H9 (cell line): Measurements from ENCODE around the gene MPV17L2. TPM values are rescaled to one million over a fixed set of nuclear protein-coding genes. Genes with fewer than 3 reads are reported as not detected.

Source experiments
- DNase-seq: peaks from one replicate; pipeline ENCODE4 v3.0.0-alpha.2; 2017
- H2AFZ ChIP-seq: one replicate; pipeline ENCODE4 v1.6.1; 2013; ENCODE audit warnings: mild to moderate bottlenecking, low read length, control low read depth, moderate library complexity
- H2AK5ac ChIP-seq: 2 replicates; pipeline ENCODE4 v1.6.1; 2013; ENCODE audit warnings: low read length, control low read depth, mixed read lengths; ENCODE audit not compliant: insufficient read length
- H2BK120ac ChIP-seq: one replicate; pipeline ENCODE4 v1.6.1; 2013; ENCODE audit warnings: low read depth, mild to moderate bottlenecking, low read length, control low read depth, inconsistent platforms; ENCODE audit not compliant: poor library complexity, severe bottlenecking
- H2BK12ac ChIP-seq: 2 replicates; pipeline ENCODE4 v1.6.1; 2013; ENCODE audit warnings: low read length, control low read depth, mixed read lengths, low read depth; ENCODE audit not compliant: insufficient read length
- H2BK15ac ChIP-seq: 2 replicates; pipeline ENCODE4 v1.6.1; 2013; ENCODE audit warnings: low read depth, low read length, control low read depth
- H2BK20ac ChIP-seq: one replicate; pipeline ENCODE4 v1.6.1; 2013; ENCODE audit warnings: low read depth, mild to moderate bottlenecking, low read length, control low read depth, inconsistent platforms; ENCODE audit not compliant: poor library complexity, severe bottlenecking
- H2BK5ac ChIP-seq: 2 replicates; pipeline ENCODE4 v1.6.1; 2013; ENCODE audit warnings: low read length, control low read depth, mixed read lengths; ENCODE audit not compliant: insufficient read length
- H3K14ac ChIP-seq: 2 replicates; pipeline ENCODE4 v1.6.1; 2013; ENCODE audit warnings: low read length, control low read depth; ENCODE audit not compliant: insufficient read depth
- H3K18ac ChIP-seq: 2 replicates; pipeline ENCODE4 v1.6.1; 2013; ENCODE audit warnings: low read depth, mild to moderate bottlenecking, mixed read lengths, low read length, control low read depth; ENCODE audit not compliant: insufficient read length
- H3K23ac ChIP-seq: 2 replicates; pipeline ENCODE4 v1.6.1; 2013; ENCODE audit warnings: low read length, control low read depth, mixed read lengths, low read depth; ENCODE audit not compliant: insufficient read length
- H3K23me2 ChIP-seq: 2 replicates; pipeline ENCODE4 v1.6.1; 2013; ENCODE audit warnings: low read depth, mild to moderate bottlenecking, mixed read lengths, low read length, control low read depth; ENCODE audit not compliant: insufficient read length, poor library complexity, severe bottlenecking
- H3K27ac ChIP-seq: 2 replicates; pipeline ENCODE4 v1.5.1; 2013; ENCODE audit warnings: low read length, control low read depth, mixed read lengths, low read depth; ENCODE audit not compliant: insufficient read length
- H3K27me3 ChIP-seq: 2 replicates; pipeline ENCODE4 v1.6.1; 2013; ENCODE audit warnings: low read length, control low read depth, inconsistent platforms; ENCODE audit not compliant: insufficient read depth
- H3K4ac ChIP-seq: 2 replicates; pipeline ENCODE4 v1.6.1; 2013; ENCODE audit warnings: low read depth, mild to moderate bottlenecking, control low read depth, inconsistent platforms, low read length, moderate library complexity
- H3K4me1 ChIP-seq: 2 replicates; pipeline ENCODE4 v1.6.1; 2013; ENCODE audit warnings: low read length, control low read depth, inconsistent platforms; ENCODE audit not compliant: insufficient read depth
- H3K4me2 ChIP-seq: 2 replicates; pipeline ENCODE4 v1.6.1; 2013; ENCODE audit warnings: low read length, control low read depth, mixed read lengths; ENCODE audit not compliant: insufficient read length, insufficient read depth
- H3K56ac ChIP-seq: 2 replicates; pipeline ENCODE4 v1.6.1; 2013; ENCODE audit warnings: low read depth, mild to moderate bottlenecking, mixed read lengths, low read length, control low read depth; ENCODE audit not compliant: insufficient read length
- H3K79me1 ChIP-seq: 2 replicates; pipeline ENCODE4 v1.6.1; 2013; ENCODE audit warnings: low read depth, mild to moderate bottlenecking, moderate library complexity, low read length, control low read depth, inconsistent platforms; ENCODE audit not compliant: insufficient read depth, poor library complexity, severe bottlenecking
- H3K79me2 ChIP-seq: 2 replicates; pipeline ENCODE4 v1.6.1; 2013; ENCODE audit warnings: low read length, control low read depth, inconsistent platforms; ENCODE audit not compliant: insufficient read depth
- H3K9ac ChIP-seq: 2 replicates; pipeline ENCODE4 v1.6.1; 2013; ENCODE audit warnings: low read length, control low read depth, mixed read lengths; ENCODE audit not compliant: insufficient read length; ENCODE audit errors: extremely low read depth
- H3K9me3 ChIP-seq: one replicate; pipeline ENCODE4 v1.6.1; 2013; ENCODE audit warnings: low read depth, low read length, inconsistent platforms; ENCODE audit not compliant: control insufficient read depth
- H3T11ph ChIP-seq: one replicate; pipeline ENCODE4 v1.6.1; 2013; ENCODE audit warnings: mild to moderate bottlenecking, low read length, control low read depth, inconsistent platforms
- H4K20me1 ChIP-seq: one replicate; pipeline ENCODE4 v1.6.1; 2013; ENCODE audit not compliant: control insufficient read depth, insufficient read length, insufficient read depth
- H4K5ac ChIP-seq: 2 replicates; pipeline ENCODE4 v1.6.1; 2013; ENCODE audit warnings: low read depth, mild to moderate bottlenecking, mixed read lengths, low read length, control low read depth; ENCODE audit not compliant: insufficient read length
- H4K8ac ChIP-seq: replicated peaks from 2 replicates; pipeline ENCODE4 v1.6.1; 2013; ENCODE audit warnings: low read length, control low read depth, mixed read lengths, low read depth; ENCODE audit not compliant: insufficient read length
- H4K91ac ChIP-seq: 2 replicates; pipeline ENCODE4 v1.6.1; 2013; ENCODE audit warnings: low read depth, mild to moderate bottlenecking, moderate library complexity, mixed read lengths, low read length, control low read depth; ENCODE audit not compliant: insufficient read length
- H3K27ac Mint-ChIP-seq, 3 experiments: 2 replicates in 2 of 3; 3 replicates in 1 of 3; pipeline ENCODE4 v1.8.0; 2020 to 2021; ENCODE audit warnings: mixed read lengths in 3 of 3, mild to moderate bottlenecking in 1 of 3, moderate library complexity in 1 of 3
- H3K27me3 Mint-ChIP-seq: 2 replicates; pipeline ENCODE4 v1.8.0; 2021; ENCODE audit warnings: low read depth, mild to moderate bottlenecking, moderate library complexity, mixed read lengths
- H3K36me3 Mint-ChIP-seq, 3 experiments: 2 replicates in 2 of 3; 3 replicates in 1 of 3; pipeline ENCODE4 v1.8.0; 2020 to 2021; ENCODE audit warnings: low read depth in 3 of 3, mixed read lengths in 3 of 3; ENCODE audit not compliant: insufficient read depth in 1 of 3
- H3K4me1 Mint-ChIP-seq, 2 experiments: 2 replicates each; pipeline ENCODE4 v1.8.0; 2020; ENCODE audit warnings: mixed read lengths in 2 of 2
- H3K4me3 Mint-ChIP-seq, 2 experiments: 2 replicates in 1 of 2; 3 replicates in 1 of 2; pipeline ENCODE4 v1.8.0; 2020 to 2021; ENCODE audit warnings: mild to moderate bottlenecking in 2 of 2, mixed read lengths in 2 of 2, moderate library complexity in 1 of 2
- H3K9me3 Mint-ChIP-seq, 2 experiments: 2 replicates in 1 of 2; 3 replicates in 1 of 2; pipeline ENCODE4 v1.8.0; 2020; ENCODE audit warnings: mild to moderate bottlenecking in 2 of 2, mixed read lengths in 2 of 2, moderate library complexity in 1 of 2
- WGBS: extraction: QIAGEN DNeasy Blood & Tissue Kit; methylation state at CpG from one replicate; pipeline ENCODE4 v1.1.7; 2013; ENCODE audit warnings: missing lambda C conversion rate, low lambda C conversion rate, mixed read lengths; ENCODE audit not compliant: insufficient read length; ENCODE audit errors: extremely low coverage; 5-methylcytosine and 5-hydroxymethylcytosine counted together
- total RNA-seq: library from RNA; stranded (reverse); gene quantifications from 2 replicates; pipeline ENCODE4 v1.2.1, GENCODE V29; 2021
- TF ChIP-seq, protein P1 (sequence below): fragments of 200-600 bp; sonication (generic); conservative IDR thresholded peaks from 3 replicates; pipeline ENCODE4 v1.8.0; 2021; ENCODE audit warnings: antibody characterized with exemption, mild to moderate bottlenecking

The MPV17L2 gene
- total RNA-seq, 1 experiment from 2014 or later: 26.4 TPM

GRCh38 chr19:18197941-18198340, 4.9 kb downstream of the MPV17L2 start:
- Histone ChIP-seq H3K18ac (no peak overlapping the region), H2BK5ac (no peak overlapping the region), H2AK5ac (no peak overlapping the region), H3K27me3 (no peaks in the 10 kb centered on the region), H3T11ph (no peak overlapping the region), H3K79me2 (peaks cover 2% of the 10 kb centered on the region; the same call in 1 of the 2 replicates), H2BK120ac (no peak overlapping the region), H4K91ac (no peak overlapping the region), H4K8ac (no peak overlapping the region), H4K20me1 (no peaks in the 10 kb centered on the region), H3K4me1 (no peaks in the 10 kb centered on the region; the same call in 1 of the 2 replicates), H3K23me2 (peaks cover 8% of the 10 kb centered on the region), H3K79me1 (peaks cover 6% of the 10 kb centered on the region), H3K14ac (no peak overlapping the region), H2BK15ac (no peak overlapping the region), H2BK20ac (no peak overlapping the region), H3K56ac (no peak overlapping the region), H3K9me3 (no peaks in the 10 kb centered on the region), H2AFZ (no peak overlapping the region), H3K4me2 (no peak overlapping the region), H4K5ac (no peak overlapping the region), H3K23ac (no peak overlapping the region), H3K9ac (no peak overlapping the region), H3K27ac (no peak overlapping the region), H2BK12ac (no peak overlapping the region), H3K4ac (no peak overlapping the region)
- Mint-ChIP-seq H3K36me3 (peaks cover 24 to 53% (median 46%) of the 10 kb centered on the region in 3 experiments), H3K27me3 (no peaks in the 10 kb centered on the region; the same call in 1 of the 2 replicates), H3K9me3 (no peaks in the 10 kb centered on the region), H3K4me3 (no peak overlapping the region), H3K27ac (peak overlapping the region in 2 of 3 experiments; percentile 24 to 61; a peak in 1 of 7 replicates), H3K4me1 (peaks cover 10 to 16% of the 10 kb centered on the region in 2 experiments)
- TF ChIP-seq, protein P1, sequence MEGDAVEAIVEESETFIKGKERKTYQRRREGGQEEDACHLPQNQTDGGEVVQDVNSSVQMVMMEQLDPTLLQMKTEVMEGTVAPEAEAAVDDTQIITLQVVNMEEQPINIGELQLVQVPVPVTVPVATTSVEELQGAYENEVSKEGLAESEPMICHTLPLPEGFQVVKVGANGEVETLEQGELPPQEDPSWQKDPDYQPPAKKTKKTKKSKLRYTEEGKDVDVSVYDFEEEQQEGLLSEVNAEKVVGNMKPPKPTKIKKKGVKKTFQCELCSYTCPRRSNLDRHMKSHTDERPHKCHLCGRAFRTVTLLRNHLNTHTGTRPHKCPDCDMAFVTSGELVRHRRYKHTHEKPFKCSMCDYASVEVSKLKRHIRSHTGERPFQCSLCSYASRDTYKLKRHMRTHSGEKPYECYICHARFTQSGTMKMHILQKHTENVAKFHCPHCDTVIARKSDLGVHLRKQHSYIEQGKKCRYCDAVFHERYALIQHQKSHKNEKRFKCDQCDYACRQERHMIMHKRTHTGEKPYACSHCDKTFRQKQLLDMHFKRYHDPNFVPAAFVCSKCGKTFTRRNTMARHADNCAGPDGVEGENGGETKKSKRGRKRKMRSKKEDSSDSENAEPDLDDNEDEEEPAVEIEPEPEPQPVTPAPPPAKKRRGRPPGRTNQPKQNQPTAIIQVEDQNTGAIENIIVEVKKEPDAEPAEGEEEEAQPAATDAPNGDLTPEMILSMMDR: no peak
- no peak for DNase-seq
- WGBS: no CpG with 5 or more reads among the region's 6 CpGs
